AG08395 (cell line): ENCODE results near the gene UGCG.

Experiments
- DNase-seq: peaks from one replicate; pipeline ENCODE4 v3.0.0; 2012; ENCODE audit warnings: mixed read lengths, low spot score

The UGCG gene

DNA sequence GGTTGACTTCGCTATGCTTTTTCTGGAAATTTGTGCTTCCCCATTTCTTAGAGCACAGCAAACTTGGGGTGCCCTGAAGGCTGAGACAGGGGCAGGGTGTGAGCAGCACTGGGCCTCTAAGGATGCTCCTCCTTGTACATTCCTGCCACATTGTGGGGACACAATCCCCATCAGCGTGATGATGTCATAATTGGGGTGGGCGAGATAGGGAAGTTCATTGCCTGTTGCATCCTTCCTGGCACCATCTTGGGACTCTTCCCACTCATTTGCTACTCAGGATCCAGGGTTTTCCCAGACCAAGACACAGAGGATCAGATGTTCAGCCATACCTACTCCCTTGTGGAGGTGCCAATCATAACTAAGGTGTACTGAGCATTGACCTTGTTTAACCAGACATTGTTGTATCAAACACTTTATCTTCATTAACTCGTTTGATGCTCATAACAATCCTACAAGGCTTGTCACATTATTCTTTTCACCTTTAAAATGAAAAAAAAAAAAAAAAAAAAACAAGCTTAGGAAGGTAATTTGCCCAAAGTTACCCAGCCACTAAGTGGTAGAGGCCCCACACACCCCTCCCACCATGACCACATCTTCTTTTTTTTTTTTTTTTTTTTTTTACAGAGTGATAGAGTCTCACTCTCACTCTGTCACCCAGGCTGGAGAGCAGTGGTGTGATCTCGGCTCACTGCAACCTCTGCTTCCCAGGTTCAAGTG lies 87.6 kb downstream of the UGCG start:
- no peak for DNase-seq
